GM19467 (cell line): ENCODE data around the gene PIAS4.
A peak's percentile ranks its signal among the peaks of the same experiment; 100 is the strongest.
"Not testable (repeated sequence)": the region's sequence is repeated elsewhere in the genome, so short reads cannot be mapped to it uniquely, and the experiment has no call there.

Experiments used
- ATAC-seq: cut with Tn5 transposase; IDR thresholded peaks from one replicate; pipeline ENCODE4 v1.9.1; 2021; ENCODE audit warnings: mild to moderate bottlenecking, moderate library complexity; ENCODE audit not compliant: unreplicated experiment

Gene PIAS4

DNA sequence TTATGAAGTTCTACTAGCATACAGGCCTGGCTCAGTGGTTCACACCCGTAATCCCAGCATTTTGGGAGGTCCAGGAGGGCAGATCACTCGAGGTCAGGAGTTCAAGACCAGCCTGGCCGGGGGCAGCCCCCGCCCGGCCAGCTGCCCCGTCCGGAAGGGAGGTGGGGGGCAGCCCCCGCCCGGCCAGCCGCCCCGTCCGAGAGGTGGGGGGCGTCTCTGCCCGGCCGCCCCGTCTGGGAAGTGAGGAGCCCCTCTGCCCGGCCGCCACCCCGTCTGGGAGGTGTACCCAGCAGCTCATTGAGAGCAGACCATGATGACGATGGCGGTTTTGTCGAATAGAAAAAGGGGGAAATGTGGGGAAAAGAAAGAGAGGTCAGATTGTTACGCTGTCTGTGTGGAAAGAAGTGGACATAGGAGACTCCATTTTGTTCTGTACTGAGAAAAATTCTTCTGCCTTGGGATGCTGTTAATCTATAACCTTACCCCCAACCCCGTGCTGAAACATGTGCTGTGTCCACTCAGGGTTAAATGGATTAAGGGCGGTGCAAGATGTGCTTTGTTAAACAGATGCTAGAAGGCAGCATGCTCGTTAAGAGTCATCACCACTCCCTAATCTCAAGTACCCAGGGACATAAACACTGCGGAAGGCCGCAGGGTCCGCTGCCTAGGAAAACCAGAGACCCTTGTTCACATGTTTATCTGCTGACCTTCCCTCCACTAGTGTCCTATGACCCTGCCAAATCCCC, 8.7 kb upstream of the PIAS4 start:
- ATAC-seq = not testable (repeated sequence)

DNA sequence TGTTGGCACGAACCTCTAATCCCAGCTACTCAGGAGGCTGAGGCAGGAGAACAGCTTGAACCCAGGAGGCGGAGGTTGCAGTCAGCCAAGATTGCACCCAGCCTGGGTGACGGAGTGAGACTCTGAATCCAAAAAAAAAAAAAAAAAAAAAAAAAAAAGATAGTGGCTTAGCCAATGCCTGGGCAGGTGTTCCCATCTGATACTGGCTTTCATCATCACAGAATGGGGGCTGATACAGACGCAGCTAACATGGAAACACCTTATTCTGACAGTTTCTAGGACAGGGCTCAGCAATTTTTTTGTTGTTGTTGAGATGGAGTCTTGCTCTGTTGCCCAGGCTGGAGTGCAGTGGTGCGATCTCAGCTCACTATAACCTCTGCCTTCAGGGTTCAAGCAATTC, 6.7 kb upstream of the PIAS4 start:
- ATAC-seq = not testable (repeated sequence)

DNA sequence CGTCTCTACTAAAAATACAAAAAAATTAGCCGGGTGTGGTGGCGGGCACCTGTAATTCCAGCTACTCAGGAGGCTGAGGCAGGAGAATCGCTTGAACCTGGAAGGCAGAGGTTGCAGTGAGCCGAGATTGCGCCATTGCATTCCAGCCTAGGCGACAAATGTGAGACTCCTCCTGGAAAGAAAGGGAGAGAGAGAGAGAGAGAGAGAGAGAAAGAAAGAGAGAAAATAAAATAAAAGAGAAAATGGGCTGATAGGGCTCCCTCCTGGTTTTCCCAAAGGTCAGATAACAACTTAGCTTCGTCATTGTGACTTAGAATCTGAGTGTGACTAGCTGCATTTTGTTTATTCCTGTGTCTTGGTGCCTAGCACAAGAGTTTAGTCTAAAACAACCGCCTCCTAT, 2.1 kb upstream of the PIAS4 start:
- not testable (repeated sequence) for ATAC-seq

DNA sequence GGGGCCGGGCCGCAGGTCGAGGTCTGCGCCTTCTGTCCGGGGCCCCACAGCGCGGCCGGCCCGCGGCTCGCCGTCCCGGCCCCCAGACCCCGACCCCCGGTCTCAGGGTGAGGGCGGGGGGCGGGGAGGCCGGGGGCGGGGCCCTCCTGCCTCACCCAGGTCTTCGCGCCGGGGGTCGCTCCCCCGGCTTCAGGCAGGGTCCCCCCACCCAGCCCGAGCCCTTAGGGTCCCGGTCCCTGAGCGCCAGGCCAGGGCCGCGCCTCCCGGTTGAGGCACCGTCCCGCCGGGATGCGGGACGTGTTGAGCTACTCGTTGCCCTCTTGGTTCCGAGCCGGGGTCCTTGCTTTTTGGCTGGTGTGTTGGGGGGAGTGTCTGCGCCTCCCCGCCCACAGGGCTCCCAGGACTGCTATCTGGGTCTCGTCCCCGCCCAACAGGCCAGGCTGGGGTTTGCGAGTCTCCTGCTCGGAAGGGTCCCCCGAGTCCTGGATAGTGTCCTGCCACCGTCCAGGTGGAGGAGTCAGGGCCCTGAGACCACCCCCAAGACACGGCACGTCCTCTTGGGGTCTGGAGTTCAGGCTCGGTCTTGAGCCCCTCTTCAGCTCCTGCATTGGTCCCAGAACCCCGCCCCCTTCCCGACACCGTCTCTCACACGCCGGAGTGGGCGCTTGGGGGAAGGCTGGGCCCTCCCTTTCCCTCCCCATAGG, 452 bp downstream of the PIAS4 start:
- ATAC-seq = peak; percentile 8

DNA sequence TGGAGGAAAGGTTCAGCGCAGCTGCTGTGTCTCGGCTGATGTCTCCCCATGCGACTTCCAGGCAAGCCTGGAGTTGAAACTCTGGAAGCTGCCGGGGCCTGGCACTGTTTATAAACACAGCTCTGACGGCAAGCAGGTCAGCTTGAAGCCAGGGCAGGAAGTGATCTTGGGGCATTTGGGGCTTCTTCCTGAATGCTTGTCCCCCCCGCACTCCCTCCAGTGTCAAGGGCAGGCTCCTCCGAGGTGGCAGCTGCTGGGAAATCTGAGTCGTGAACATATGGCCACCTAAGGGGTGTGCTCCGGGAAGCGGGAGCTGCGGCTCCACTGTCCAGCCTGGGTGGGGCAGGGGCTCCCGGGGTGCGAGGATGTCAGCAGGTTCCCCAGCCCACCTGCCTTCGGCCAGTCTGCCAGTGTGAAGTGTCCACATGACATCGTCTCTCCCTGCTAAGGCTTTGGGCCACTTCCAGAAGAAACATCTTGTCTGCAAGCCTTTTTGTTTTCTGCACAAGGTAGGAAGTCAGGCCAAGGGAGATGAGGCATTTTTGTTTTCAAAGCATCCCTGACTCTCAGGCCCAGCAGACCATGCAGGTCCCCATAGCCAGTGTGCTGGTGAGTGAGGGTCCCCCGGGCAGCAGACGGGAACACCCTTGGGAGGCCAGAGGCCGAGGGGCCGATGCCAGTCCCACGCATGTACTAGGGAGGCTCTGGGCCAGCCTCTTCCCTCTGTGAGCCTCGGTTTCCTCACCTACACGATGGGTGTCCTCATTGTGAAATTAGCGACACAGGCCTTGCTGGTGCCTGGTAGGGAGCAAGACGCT, 2.7 kb downstream of the PIAS4 start:
- ATAC-seq = no peak

DNA sequence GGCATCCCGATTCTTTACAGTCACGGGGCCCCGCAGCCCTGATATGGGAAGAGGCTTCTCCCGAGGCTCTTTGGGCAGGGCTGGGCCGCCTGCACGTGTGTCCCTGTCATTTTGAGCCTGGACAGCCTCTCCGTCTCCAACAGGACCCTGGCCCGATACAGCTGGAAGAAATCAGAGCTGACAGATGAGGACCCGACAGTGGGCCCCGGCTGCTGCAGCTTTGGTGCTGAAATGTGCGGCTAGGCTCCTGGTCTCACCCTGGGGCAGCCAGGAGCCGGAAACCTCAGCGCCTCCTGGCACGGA, 3.2 kb downstream of the PIAS4 start:
- ATAC-seq = no peak

DNA sequence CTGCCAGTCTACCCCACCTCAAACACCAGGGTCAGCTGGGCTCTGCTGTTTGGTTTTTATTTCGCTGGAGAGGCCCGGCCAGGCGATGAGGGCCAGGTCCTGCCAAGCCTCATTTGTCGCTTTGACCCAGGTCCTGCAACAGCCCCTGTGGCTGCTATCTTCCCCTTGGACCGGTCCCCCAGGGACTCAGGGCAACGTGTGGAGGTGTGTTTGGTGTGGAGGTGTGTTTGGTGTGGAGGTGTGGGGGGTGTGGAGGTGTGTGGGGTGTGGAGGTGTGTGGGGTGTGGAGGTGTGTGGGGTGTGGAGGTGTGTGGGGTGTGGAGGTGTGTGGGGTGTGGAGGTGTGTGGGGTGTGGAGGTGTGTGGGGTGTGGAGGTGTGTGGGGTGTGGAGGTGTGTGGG, 3.9 kb downstream of the PIAS4 start:
- ATAC-seq = not testable (repeated sequence)

DNA sequence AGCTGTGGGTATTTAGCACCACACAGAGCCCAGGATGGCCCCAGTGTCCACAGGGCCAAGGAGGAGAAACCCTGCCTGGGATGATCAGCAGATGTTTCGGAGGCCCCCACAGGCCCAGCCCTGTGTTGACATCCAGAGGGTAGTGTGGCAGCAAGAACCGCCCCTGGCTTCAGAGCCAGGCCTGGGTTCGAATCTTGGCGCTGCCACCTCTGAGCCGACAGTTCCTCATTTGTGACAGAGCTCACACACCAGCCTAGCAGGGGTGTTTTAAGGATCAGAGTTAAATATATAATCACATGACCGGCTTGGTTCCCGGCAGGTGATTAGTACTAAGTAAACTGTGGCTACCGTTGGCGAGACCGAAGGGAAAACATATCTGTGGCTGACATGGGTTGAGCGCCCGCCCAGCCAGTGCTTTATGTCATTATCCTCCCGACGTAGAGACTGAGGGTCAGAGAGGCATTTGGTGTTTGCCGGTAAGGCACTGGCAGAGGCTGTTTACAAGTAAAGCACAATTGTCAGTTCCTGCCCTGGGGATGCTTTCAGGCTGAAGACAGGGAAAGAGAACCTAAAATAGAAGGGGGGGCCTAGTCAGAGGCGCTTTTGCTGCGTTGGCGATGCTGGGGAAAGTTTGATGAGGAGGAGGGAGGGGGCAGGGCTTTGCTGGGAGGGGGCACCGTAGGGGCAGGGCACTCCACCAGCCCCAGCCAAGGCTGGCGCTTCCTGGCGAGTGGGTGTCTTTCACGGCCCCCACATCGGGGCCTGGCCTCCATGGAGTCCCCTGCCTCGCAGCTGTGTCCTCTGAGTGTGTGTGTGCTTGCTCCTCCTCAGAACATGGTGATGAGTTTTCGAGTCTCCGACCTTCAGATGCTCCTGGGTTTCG, 4.8 kb downstream of the PIAS4 start:
- ATAC-seq = no peak

DNA sequence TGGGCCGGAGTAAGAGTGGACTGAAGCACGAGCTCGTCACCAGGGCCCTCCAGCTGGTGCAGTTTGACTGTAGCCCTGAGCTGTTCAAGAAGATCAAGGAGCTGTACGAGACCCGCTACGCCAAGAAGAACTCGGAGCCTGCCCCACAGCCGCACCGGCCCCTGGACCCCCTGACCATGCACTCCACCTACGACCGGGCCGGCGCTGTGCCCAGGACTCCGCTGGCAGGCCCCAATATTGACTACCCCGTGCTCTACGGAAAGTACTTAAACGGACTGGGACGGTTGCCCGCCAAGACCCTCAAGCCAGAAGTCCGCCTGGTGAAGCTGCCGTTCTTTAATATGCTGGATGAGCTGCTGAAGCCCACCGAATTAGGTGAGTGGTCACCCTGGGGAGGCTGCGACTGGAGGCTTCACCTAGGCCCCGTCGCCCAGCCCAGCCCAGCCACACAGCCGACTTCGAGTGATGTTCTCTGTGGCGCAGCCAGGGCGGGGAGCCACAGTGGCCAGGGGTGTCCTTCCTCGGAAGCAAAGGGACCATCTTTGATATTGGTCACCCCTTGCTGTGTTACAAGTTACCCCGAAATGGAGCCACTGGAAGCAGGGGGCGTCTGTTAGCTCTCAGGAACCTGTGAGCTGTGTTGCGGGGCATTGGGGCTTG, 5.6 kb downstream of the PIAS4 start:
- no peak for ATAC-seq

DNA sequence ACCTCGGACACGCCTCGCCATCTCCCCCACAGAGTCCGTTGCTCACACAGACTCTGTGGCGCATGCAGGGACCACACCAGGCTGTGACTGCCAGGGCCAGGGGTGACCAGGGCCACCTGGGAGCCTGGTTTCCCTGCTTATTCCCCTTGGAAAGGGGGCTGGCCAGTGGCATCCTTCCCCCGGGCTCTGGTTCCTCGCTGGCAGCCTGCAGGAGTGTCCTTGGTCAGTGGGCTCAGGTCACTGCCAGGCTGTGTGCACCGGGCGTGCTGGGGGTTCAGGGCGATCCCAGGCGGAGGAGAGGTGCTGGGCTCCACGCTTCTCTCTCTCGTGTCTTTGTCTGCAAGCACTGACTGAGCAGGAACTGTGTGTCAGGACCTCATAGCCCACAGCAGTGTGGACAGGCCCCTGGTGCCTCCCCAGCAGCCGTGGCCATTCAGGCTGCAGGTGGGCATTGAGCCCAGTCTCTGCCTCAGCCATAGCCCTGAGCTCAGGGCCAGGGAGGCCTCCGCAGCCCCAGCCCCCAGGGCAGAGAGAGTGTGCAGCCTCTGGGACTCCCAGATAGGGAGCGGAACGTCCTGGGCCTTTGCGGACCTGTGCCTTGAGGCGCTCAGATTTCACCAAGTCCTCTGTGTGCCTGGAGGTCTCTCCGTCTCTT, 6.5 kb downstream of the PIAS4 start:
- no peak for ATAC-seq

DNA sequence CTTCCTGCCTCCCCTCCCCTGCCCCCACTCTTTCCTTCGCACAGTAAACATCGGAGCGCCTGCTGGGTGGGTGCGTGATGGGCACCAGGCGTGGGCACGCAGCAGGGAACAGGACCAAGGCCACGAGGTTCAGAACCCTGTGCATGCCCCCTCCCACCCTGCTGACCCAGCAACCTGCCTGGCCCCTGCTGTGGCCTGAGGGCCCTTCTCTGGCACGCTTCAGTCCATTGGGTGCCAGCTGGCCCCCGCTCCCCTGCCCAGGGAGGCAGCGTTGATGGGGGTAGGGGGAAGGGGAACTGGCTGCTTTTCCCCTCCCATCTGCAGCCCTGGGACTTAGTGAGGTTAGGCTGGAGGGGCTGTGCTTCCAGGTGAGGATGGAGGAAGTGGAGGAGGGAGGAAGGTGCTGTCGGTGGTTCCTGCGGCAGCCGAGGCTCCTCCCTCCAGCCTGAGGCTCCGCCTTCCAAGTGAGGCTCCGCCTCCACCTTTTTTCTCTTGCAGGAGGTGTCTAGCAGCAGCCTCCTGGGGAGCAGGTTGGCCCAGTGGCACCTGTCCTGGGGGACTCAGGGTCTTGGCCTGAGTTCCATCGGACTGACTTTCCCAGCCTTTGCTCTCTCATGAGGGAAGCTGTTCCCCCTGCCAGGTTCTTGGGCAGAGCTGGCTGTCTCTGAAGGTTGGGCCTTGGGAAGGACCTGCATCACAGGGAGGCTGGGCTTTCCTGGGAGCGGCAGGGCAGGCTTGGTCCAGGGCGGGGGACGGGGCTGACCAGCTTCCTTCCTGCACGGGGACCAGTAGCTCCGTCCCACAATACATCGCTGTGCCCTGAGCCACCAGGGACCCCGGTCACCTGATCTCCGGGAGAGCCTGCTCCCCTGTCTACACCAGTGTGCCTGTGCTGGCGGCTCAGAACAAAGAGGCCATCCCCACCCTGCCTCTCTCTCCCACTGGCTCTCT, 7.3 kb downstream of the PIAS4 start:
- no peak for ATAC-seq

DNA sequence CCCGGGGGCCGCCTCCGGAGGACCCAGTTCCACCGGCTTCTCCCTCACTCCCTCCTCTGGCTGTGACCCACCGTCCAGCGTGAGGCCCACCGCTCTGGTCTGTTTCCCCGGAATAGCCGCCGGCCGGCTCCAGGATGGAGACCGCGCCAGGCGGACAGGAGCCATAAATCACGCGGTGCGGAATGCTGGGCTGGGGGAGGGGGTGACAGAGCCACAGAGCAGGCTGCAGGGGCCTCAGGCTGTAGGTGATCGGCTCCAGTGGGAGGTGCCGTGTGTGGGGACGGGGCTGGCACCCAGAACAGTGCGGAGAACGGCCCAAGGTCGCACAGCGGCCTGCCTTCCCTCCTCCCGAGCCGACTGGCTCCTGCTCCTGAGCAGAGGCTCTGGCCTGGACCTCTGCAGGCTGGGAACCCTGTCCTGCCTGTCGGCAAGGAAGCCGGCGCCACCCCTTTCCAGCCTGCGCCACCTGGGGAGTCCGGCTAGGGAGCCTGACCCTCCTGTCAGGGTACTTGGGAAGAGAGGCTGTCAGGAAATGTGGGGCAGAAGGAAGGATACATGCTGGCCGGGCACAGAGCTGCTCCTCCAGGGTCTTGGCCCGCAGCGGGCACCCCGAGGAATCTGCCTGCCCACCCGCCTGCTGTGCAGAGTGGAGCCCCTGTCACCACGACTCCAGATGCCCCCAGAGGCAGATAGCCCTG, 8.3 kb downstream of the PIAS4 start:
- no peak for ATAC-seq

DNA sequence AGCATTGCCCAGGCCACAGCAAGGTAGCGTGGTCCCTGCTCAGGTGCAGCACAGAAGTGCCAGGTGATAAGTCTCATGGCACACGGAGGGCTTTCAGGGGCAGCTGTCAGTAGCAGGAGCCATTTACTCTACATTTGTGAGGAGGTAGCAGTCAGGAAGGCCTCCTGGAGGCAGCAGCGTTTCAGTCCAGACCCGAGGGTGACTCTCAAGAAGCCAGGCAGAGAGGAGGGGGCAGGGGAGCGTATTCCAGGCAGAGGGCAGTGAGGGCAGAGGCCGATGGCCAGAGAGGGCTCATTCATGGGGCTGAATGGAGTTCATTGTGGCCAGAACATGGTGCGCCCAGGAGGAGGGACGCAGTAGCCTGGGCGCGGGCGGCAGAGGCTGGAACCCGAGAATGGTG, 8.9 kb downstream of the PIAS4 start:
- ATAC-seq = no peak

DNA sequence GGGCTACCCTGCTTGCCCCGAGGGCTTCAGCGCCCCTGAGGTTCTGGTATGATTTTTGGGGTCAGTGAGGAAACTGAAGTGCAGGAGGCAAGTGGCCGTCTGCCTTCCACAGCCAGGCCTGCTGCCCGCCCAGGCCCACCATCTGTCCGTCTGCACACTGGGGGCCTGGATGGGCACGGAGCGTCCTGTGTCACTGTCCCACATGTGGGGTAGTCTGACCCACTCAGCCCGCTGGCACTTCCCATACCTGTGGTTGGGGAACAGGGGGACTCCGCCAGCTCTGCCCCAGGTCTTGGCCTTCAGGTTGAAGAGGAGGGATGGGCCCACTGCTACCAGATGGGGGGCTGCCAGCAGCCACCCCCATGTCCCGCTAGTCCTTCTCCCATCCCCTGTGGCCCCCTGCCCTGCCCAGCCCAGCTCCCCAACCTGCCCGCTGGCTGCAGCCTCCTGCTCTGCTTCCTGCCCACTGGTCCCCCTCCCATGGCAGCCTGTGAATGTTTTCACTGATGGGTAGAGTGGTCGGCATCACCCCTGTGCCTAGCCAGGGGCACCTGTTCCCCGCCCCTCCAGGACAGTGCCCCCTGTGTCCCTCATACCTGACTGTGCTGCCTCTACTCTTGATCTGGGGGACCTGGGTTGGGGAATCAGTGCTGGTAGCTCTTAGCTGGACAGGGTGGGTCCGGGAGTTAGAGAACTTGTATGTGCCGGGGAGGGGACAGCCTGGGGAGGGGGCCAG, 9.5 kb downstream of the PIAS4 start:
- no peak for ATAC-seq

DNA sequence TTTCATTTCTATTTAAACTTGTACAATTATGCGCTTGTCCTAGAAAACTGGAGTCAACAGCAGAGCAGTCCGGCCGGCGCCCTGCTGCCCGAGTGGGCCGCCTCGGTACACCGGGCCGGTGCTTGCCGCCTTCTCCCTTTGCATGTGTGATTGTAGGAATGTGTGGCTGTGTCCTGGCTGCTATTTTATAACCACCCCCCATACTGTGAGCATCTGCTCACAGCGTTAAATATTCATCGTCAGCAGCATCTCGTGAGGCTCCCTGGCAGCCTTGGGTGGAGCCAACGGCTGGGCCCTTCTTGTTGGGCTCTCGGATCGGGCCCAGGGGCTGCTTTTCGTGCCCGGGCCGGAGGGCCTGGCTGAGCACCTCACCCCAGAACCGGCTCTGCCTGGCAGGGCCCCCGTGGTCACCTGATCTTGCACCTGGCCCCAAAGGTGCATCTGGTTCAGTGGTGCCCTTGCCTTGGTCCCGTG, 10.6 kb downstream of the PIAS4 start:
- ATAC-seq = no peak

DNA sequence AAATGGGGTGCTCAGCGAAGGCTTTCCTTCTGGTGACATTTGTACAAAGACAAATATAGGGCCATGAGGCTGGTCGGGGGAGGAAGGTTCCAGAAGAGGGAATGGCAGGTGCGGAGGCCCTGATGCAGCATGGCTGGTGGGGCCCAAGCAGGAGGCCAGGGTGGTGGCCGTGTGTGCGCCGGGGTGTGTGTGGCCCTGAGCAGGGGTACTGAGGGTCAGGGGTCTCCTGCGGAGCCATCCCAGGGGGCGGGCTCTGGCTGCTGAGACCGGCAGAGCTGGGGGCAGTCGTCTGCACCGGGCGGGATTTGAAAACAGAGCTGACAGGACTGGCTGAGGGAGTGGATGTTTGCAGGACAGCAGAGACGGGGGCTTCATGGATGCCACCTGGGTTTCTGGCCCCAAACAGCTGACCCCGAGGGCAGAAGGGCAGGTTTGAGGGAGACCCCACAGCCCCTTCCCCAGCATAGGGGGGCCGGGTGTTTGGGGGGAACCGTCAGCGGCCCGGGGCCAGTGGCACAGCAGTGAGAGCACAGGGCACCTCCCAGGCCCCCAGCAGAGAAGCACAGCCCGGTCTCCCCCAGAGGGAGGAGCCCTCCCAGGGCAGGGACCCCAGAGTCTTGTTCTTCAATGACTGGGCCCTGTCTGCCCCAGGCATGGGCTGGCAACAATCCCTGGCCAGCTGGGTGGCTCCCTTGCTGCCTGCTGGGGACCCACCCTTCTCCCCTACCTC, 11.4 kb downstream of the PIAS4 start:
- ATAC-seq = no peak

DNA sequence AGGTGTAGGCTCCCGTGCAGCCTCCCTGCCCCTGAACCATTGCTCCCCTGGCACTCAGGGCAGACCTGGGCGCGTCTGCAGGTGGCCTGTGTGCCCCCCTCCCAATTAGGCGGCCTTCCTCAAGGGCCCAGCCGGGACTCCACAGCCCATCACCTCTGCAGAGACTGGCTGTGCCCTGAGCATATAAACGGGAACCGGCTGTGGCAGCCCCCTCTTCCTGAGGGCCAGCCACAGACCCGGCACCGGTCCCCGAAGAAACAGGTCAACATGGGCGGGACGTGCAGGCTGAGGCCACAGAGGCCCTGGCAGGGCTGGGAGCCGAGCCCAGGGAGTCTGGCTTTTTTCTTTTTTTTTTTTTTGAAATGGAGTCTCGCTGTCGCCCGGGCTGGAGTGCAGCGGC, 12.0 kb downstream of the PIAS4 start:
- no peak for ATAC-seq
